HepG2 (cell line): ENCODE data around the gene SLC16A3. TPM values are rescaled to one million over a fixed set of nuclear protein-coding genes. Genes with fewer than 3 reads are reported as not detected.

Source experiments
- ARHGAP35 ChIP-seq: sonication (generic); formaldehyde crosslinking; IDR thresholded peaks from 2 replicates; pipeline ENCODE4 v1.9.0; 2022; ENCODE audit warnings: mild to moderate bottlenecking, inconsistent platforms, moderate library complexity, missing genetic modification reagents, borderline replicate concordance
- ELF1 ChIP-seq: sonication (generic); formaldehyde crosslinking; IDR thresholded peaks from 2 replicates; pipeline ENCODE4 v1.4.0; 2020; ENCODE audit warnings: missing genetic modification reagents
- HIVEP1 ChIP-seq: sonication (generic); formaldehyde crosslinking; IDR thresholded peaks from 2 replicates; pipeline ENCODE4 v1.4.0; 2020; ENCODE audit warnings: mild to moderate bottlenecking, missing genetic modification reagents
- KLF13 ChIP-seq: sonication (generic); formaldehyde crosslinking; IDR thresholded peaks from 2 replicates; pipeline ENCODE4 v1.4.0; 2020; ENCODE audit warnings: mild to moderate bottlenecking, missing genetic modification reagents
- KMT2A ChIP-seq: sonication (generic); formaldehyde crosslinking; IDR thresholded peaks from 2 replicates; pipeline ENCODE4 v1.4.0; 2020; ENCODE audit warnings: missing genetic modification reagents
- MAFF ChIP-seq: IDR thresholded peaks from 2 replicates; pipeline ENCODE4 v1.6.1; 2011; ENCODE audit warnings: low read depth, low read length, improper control_type of control experiment
- MATR3 ChIP-seq: sonication (generic); formaldehyde crosslinking; IDR thresholded peaks from 2 replicates; pipeline ENCODE4 v1.4.0; 2020; ENCODE audit warnings: missing genetic modification reagents
- MTA1 ChIP-seq: sonication (generic); formaldehyde crosslinking; IDR thresholded peaks from 2 replicates; pipeline ENCODE4 v1.4.0; 2020; ENCODE audit warnings: missing genetic modification reagents, mild to moderate bottlenecking, borderline replicate concordance
- NRL ChIP-seq: sonication (generic); formaldehyde crosslinking; IDR thresholded peaks from 2 replicates; pipeline ENCODE4 v1.5.0; 2020; ENCODE audit warnings: missing genetic modification reagents, mild to moderate bottlenecking, moderate library complexity, borderline replicate concordance
- PHF8 ChIP-seq: sonication (generic); formaldehyde crosslinking; IDR thresholded peaks from 2 replicates; pipeline ENCODE4 v1.5.0; 2020; ENCODE audit warnings: missing genetic modification reagents
- TBX3 ChIP-seq: fragments of 450-650 bp; IDR thresholded peaks from 2 replicates; pipeline ENCODE4 v1.6.1; 2017; ENCODE audit warnings: antibody characterized with exemption, mild to moderate bottlenecking, inconsistent platforms, borderline replicate concordance
- THAP11 ChIP-seq: IDR thresholded peaks from 2 replicates; pipeline ENCODE4 v1.6.1; 2016; ENCODE audit warnings: missing biosample characterization, missing genetic modification reagents
- ZC3H13 ChIP-seq: sonication (generic); formaldehyde crosslinking; IDR thresholded peaks from 2 replicates; pipeline ENCODE4 v1.8.1; 2023; ENCODE audit warnings: mild to moderate bottlenecking, missing genetic modification reagents, moderate library complexity
- ZNF292 ChIP-seq: sonication (generic); formaldehyde crosslinking; IDR thresholded peaks from 2 replicates; pipeline ENCODE4 v1.8.1; 2022; ENCODE audit warnings: mild to moderate bottlenecking, low read depth, missing genetic modification reagents, borderline replicate concordance
- ZNF350 ChIP-seq: sonication (generic); formaldehyde crosslinking; IDR thresholded peaks from 2 replicates; pipeline ENCODE4 v1.4.0; 2020; ENCODE audit warnings: mild to moderate bottlenecking, low read depth, missing genetic modification reagents, borderline replicate concordance
- ZNF598 ChIP-seq: sonication (generic); formaldehyde crosslinking; IDR thresholded peaks from 2 replicates; pipeline ENCODE4 v1.5.1; 2020; ENCODE audit warnings: mild to moderate bottlenecking, missing genetic modification reagents, borderline replicate concordance
- ZNF878 ChIP-seq: sonication (generic); formaldehyde crosslinking; IDR thresholded peaks from 2 replicates; pipeline ENCODE4 v1.8.1; 2023; ENCODE audit warnings: mild to moderate bottlenecking, missing genetic modification reagents, moderate library complexity
- ZNF879 ChIP-seq: sonication (generic); formaldehyde crosslinking; IDR thresholded peaks from 2 replicates; pipeline ENCODE4 v1.8.1; 2023; ENCODE audit warnings: missing genetic modification reagents
- polyA plus RNA-seq, 8 experiments: library from polyadenylated mRNA; depleted of rRNA in 3 of 8; stranded (reverse) in 7 of 8; unstranded in 1 of 8; fragments of >200 nt; fragmentation: Illumina TruSeq in 4 of 8; extraction: Trizol in 4 of 8; gene quantifications; 2 replicates each; pipeline versions ENCODE4 v1.2.1 to v1.2.3, GENCODE V29; 2011 to 2016; ENCODE audit warnings: low read depth in 4 of 8, missing spikeins in 1 of 8, mixed read lengths in 1 of 8; ENCODE audit not compliant: insufficient read depth in 1 of 8
- total RNA-seq, 5 experiments: library from RNA; depleted of rRNA; stranded (reverse); fragments of >200 nt; fragmentation: Illumina TruSeq; extraction: Trizol; gene quantifications; 2 replicates each; pipeline ENCODE4 v1.2.3, GENCODE V29; 2016; ENCODE audit warnings: low read depth in 1 of 5
- TF ChIP-seq, protein P1 (sequence below): sonication (generic); formaldehyde crosslinking; IDR thresholded peaks from 2 replicates; pipeline ENCODE4 v1.4.0; 2020; ENCODE audit warnings: missing genetic modification reagents
- TF ChIP-seq, protein P2 (sequence below): sonication (generic); formaldehyde crosslinking; IDR thresholded peaks from 2 replicates; pipeline ENCODE4 v1.4.0; 2020; ENCODE audit warnings: missing genetic modification reagents, borderline replicate concordance
- TF ChIP-seq, protein P3 (sequence below): sonication (generic); formaldehyde crosslinking; IDR thresholded peaks from 2 replicates; pipeline ENCODE4 v1.4.0; 2020; ENCODE audit warnings: missing genetic modification reagents

The SLC16A3 gene
- total and polyA plus RNA-seq, 2 of the 13 experiments (the other 11 are each of a cell fraction or from before 2014, with no cell fraction given): 242 to 349 TPM

DNA sequence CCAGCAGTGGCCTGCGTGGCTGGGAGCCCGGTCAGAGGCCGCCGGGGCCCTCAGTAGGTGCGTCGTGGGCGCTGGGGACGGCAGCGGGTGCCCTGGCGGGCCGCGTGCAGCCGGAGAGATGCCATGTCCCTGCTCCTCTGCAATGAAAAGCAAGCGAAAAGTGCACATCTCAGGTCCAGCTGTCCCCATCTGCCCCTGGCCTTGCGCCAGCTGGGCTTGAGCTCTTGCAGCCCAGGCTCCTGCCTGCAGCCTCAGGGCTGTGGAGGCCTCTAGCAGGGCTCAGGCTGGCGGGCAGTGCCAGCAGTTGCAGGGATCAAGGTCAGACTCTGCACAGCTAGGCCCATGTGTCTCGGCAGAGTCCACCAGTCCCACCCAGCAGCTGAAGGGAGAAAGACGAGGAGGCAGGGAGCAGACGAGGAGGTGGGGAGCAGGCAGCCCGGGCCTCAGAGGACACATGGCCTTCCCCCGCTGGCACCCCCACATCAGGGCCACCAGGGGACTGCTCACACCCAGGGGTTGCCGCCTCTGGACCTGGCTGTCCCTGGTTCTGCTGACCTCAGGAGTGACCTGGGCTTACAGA lies 11.2 kb downstream of the SLC16A3 start (continued):
- peak; percentile 15; the same call in 1 of the 2 replicates for TF ChIP-seq HIVEP1
- TF ChIP-seq, protein P1, sequence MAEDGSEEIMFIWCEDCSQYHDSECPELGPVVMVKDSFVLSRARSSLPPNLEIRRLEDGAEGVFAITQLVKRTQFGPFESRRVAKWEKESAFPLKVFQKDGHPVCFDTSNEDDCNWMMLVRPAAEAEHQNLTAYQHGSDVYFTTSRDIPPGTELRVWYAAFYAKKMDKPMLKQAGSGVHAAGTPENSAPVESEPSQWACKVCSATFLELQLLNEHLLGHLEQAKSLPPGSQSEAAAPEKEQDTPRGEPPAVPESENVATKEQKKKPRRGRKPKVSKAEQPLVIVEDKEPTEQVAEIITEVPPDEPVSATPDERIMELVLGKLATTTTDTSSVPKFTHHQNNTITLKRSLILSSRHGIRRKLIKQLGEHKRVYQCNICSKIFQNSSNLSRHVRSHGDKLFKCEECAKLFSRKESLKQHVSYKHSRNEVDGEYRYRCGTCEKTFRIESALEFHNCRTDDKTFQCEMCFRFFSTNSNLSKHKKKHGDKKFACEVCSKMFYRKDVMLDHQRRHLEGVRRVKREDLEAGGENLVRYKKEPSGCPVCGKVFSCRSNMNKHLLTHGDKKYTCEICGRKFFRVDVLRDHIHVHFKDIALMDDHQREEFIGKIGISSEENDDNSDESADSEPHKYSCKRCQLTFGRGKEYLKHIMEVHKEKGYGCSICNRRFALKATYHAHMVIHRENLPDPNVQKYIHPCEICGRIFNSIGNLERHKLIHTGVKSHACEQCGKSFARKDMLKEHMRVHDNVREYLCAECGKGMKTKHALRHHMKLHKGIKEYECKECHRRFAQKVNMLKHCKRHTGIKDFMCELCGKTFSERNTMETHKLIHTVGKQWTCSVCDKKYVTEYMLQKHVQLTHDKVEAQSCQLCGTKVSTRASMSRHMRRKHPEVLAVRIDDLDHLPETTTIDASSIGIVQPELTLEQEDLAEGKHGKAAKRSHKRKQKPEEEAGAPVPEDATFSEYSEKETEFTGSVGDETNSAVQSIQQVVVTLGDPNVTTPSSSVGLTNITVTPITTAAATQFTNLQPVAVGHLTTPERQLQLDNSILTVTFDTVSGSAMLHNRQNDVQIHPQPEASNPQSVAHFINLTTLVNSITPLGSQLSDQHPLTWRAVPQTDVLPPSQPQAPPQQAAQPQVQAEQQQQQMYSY (CRISPR knock-in tag): 0 out of 2 replicates have a peak, but pooled peaks have one; percentile 26
- peak; percentile 92; the same call in 1 of the 2 replicates for TF ChIP-seq ZC3H13 (CRISPR knock-in tag)
- TF ChIP-seq, protein P2, sequence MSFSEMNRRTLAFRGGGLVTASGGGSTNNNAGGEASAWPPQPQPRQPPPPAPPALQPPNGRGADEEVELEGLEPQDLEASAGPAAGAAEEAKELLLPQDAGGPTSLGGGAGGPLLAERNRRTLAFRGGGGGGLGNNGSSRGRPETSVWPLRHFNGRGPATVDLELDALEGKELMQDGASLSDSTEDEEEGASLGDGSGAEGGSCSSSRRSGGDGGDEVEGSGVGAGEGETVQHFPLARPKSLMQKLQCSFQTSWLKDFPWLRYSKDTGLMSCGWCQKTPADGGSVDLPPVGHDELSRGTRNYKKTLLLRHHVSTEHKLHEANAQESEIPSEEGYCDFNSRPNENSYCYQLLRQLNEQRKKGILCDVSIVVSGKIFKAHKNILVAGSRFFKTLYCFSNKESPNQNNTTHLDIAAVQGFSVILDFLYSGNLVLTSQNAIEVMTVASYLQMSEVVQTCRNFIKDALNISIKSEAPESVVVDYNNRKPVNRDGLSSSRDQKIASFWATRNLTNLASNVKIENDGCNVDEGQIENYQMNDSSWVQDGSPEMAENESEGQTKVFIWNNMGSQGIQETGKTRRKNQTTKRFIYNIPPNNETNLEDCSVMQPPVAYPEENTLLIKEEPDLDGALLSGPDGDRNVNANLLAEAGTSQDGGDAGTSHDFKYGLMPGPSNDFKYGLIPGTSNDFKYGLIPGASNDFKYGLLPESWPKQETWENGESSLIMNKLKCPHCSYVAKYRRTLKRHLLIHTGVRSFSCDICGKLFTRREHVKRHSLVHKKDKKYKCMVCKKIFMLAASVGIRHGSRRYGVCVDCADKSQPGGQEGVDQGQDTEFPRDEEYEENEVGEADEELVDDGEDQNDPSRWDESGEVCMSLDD: no peak
- TF ChIP-seq, protein P3, sequence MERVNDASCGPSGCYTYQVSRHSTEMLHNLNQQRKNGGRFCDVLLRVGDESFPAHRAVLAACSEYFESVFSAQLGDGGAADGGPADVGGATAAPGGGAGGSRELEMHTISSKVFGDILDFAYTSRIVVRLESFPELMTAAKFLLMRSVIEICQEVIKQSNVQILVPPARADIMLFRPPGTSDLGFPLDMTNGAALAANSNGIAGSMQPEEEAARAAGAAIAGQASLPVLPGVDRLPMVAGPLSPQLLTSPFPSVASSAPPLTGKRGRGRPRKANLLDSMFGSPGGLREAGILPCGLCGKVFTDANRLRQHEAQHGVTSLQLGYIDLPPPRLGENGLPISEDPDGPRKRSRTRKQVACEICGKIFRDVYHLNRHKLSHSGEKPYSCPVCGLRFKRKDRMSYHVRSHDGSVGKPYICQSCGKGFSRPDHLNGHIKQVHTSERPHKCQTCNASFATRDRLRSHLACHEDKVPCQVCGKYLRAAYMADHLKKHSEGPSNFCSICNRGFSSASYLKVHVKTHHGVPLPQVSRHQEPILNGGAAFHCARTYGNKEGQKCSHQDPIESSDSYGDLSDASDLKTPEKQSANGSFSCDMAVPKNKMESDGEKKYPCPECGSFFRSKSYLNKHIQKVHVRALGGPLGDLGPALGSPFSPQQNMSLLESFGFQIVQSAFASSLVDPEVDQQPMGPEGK (CRISPR knock-in tag): peak; percentile 28; the same call in 1 of the 2 replicates
- TF ChIP-seq ELF1 (CRISPR knock-in tag): no peak
- TF ChIP-seq ZNF598: 0 out of 2 replicates have a peak, but pooled peaks have one; percentile 28
- no peak for TF ChIP-seq MAFF
- peak; percentile 38; the same call in 1 of the 2 replicates for TF ChIP-seq NRL (CRISPR knock-in tag)
- TF ChIP-seq MTA1 (CRISPR knock-in tag): peak; percentile 85
- TF ChIP-seq PHF8 (CRISPR knock-in tag): peak; percentile 47
- TF ChIP-seq ZNF879 (CRISPR knock-in tag): 0 out of 2 replicates have a peak, but pooled peaks have one; percentile 91
- peak; percentile 84 for TF ChIP-seq ZNF292 (CRISPR knock-in tag)
- no peak for TF ChIP-seq ZNF878 (CRISPR knock-in tag)
- no peak for TF ChIP-seq TBX3
- TF ChIP-seq ARHGAP35 (CRISPR knock-in tag): no peak; the same call in none of the 2 replicates
- no peak for TF ChIP-seq MATR3
- peak; percentile 57; the same call in 1 of the 2 replicates for TF ChIP-seq THAP11
- no peak for TF ChIP-seq KMT2A (CRISPR knock-in tag)
- peak; percentile 67; the same call in 1 of the 2 replicates for TF ChIP-seq ZNF350 (CRISPR knock-in tag)
- TF ChIP-seq KLF13 (CRISPR knock-in tag): no peak
